ENCODE results near the gene ZNF516. TPM values are rescaled to one million over a fixed set of nuclear protein-coding genes. Genes with fewer than 3 reads are reported as not detected.

The ZNF516 gene
- total RNA-seq, 6 experiments from 2014 or later: 10.2 to 16.0 (median 13.7) TPM

- TF ChIP-seq CTCF (IDR thresholded peaks at IDR 0.05) (no peak), POLR2A (IDR thresholded peaks at IDR 0.05) (no peak)
- intact Hi-C loops (cut with DNase I): no loop called here
- no peaks in the 10 kb centered on the region for H3K27me3 ChIP-seq
- H3K36me3 ChIP-seq: no peaks in the 10 kb centered on the region
- WGBS (ENCODE audit: insufficient coverage, low coverage, low lambda C conversion rate, missing lambda C conversion rate): 21% methylated on average over 3 of the region's 3 CpGs
- no peaks in the 10 kb centered on the region for H3K9me3 ChIP-seq
- no peaks in the 10 kb centered on the region for H3K4me1 ChIP-seq
- no peak overlapping the region for H3K4me3 ChIP-seq
- no peak overlapping the region for H3K27ac ChIP-seq
- ATAC-seq (no peak), DNase-seq (no peak)
These were observed 181.0 kb downstream of the ZNF516 start for GRCh38 chr18:76314015-76314414.
